Vagina (tissue), 2 donors: ENCODE measurements around the gene S100A3. TPM values are rescaled to one million over a fixed set of nuclear protein-coding genes. Genes with fewer than 3 reads are reported as not detected.
"Not testable (repeated sequence)": the region's sequence is repeated elsewhere in the genome, so short reads cannot be mapped to it uniquely, and the experiment has no call there.

ENCODE experiments used
- DNase-seq, 2 donors: peaks; one replicate each; pipeline ENCODE4 v3.0.0-alpha.2; 2017; ENCODE audit errors: extremely low spot score in 2 of 2
- H3K27ac ChIP-seq: fragments of 200-600 bp; sonication (generic); one replicate; pipeline ENCODE4 v1.5.1; 2019
- H3K27me3 ChIP-seq: fragments of 200-600 bp; sonication (generic); one replicate; pipeline ENCODE4 v1.5.1; 2019
- H3K36me3 ChIP-seq, 2 donors: fragments of 200-600 bp; sonication (generic); one replicate each; pipeline ENCODE4 v1.5.1; 2017 to 2019
- H3K4me1 ChIP-seq: fragments of 200-600 bp; sonication (generic); one replicate; pipeline ENCODE4 v1.5.1; 2019
- H3K4me3 ChIP-seq, 2 donors: fragments of 200-600 bp; sonication (generic); 1 replicate in 1 of 2; 2 replicates in 1 of 2; pipeline ENCODE4 v1.5.1; 2016 to 2019
- H3K9me3 ChIP-seq: fragments of 200-600 bp; sonication (generic); one replicate; pipeline ENCODE4 v1.5.1; 2019
- CTCF ChIP-seq, 3 experiments: fragments of 450-650 bp in 2 of 3; fragments of 200-600 bp in 1 of 3; sonication (generic) in 1 of 3; IDR thresholded peaks; one replicate each; pipeline ENCODE4 v1.5.1; 2017 to 2019; ENCODE audit warnings: antibody characterized with exemption in 3 of 3, mild to moderate bottlenecking in 2 of 3, moderate library complexity in 2 of 3
- POLR2A ChIP-seq, 2 donors: fragments of 450-650 bp; IDR thresholded peaks; one replicate each; pipeline ENCODE4 v1.6.1; 2017; ENCODE audit warnings: antibody characterized with exemption in 2 of 2, mild to moderate bottlenecking in 2 of 2, moderate library complexity in 2 of 2
- POLR2AphosphoS5 ChIP-seq, 2 donors: sonication (generic); formaldehyde crosslinking; IDR thresholded peaks; one replicate each; pipeline ENCODE4 v1.9.0; 2017; ENCODE audit warnings: antibody characterized with exemption in 2 of 2, mild to moderate bottlenecking in 2 of 2, low read depth in 1 of 2; ENCODE audit not compliant: insufficient read depth in 1 of 2
- intact Hi-C: fragments of 100-400 bp; cut with DNase I; formaldehyde crosslinking; loops from one replicate; pipeline ENCODE4 v1.15.1; 2023
- total RNA-seq: library from RNA; depleted of rRNA; stranded (reverse); fragments of >200 nt; gene quantifications from one replicate; pipeline ENCODE4 v1.2.3, GENCODE V29; 2016

Gene S100A3, protein sequence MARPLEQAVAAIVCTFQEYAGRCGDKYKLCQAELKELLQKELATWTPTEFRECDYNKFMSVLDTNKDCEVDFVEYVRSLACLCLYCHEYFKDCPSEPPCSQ
- 9.6 TPM for total RNA-seq

DNA sequence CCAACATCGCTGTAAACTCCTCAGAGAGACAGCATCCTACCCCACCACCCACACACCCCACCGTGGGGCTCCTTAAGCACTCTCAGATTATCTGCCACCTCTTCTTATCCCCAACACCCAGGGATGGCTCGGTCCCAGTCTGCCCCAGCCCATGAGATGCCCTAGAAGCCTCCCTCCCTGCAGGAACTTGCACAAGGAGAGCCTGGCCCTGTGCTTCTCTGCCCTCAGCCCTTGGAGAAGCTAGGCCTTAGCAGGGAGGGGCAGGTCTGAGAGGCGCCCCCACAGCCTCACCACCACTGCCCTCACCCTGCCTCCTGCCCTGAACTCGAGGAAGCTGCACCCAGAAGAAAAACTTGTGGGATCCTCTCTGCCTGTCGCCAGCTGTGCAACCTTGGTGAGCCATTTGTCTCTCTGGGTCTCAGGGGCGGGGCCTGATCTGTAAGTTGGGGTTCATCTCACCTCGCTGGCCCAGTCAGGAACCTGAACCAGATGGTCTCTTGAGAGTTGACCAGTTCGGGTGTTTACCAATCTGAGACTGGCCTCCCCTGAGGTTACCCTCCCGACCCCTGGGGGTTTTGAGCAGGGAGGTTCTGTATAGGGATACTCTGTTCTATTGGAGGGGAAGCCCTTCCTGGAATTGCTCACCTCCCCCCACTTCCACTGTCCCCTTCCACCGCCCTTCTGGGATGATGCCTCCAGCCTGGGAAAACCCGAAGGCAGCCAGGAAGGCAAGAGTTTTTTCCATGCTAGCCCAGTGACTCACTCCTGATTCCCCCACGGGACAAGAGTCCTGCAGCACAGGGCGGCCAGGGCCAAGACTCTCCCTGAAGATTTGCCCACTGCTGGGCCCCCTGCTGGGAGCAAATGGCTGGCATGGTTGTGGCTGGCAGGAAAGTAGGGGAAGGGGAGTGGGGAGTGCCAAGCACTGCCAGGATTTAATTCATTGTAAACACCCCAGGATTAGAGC is at the start of gene S100A3:
S100A3 (minus strand) TSS at position 537 of the 967 bp plus-strand sequence. CDS start 773 bp downstream, outside the sequence.
- Histone ChIP-seq H3K27ac (peak within 1 kb of the TSS; percentile 99), H3K4me1 (peaks cover 86% of the 10 kb centered on the region), H3K27me3 (no peaks in the 10 kb centered on the region), H3K4me3 (peak within 1 kb of the TSS in 1 of 2 donors; percentile 4), H3K36me3 (no peaks in the 10 kb centered on the region), H3K9me3 (no peaks in the 10 kb centered on the region)
- intact Hi-C loops, result loop anchor here (2.0 kb wide), 1 partner anchor 14 kb away; no protein-coding TSS in a partner anchor
- peak; percentile 91 to 96 for DNase-seq
- TF ChIP-seq CTCF (IDR thresholded peaks at IDR 0.05) (peak in 1 of 3 experiments; percentile 12), POLR2AphosphoS5 (IDR thresholded peaks at IDR 0.05; ENCODE audit: insufficient read depth in 1 of 2, low read depth in 1 of 2) (peak; percentile 62 to 82), POLR2A (IDR thresholded peaks at IDR 0.05) (no peak)

GRCh38 chr1:153598309-153599172 is 49.5 kb upstream of the S100A3 start:
- intact Hi-C loops, result no loop called here
- Histone ChIP-seq H3K9me3 (no peaks in the 10 kb centered on the region), H3K27ac (no peak overlapping the region), H3K36me3 (no peaks in the 10 kb centered on the region), H3K4me1 (no peaks in the 10 kb centered on the region), H3K4me3 (no peak overlapping the region), H3K27me3 (no peaks in the 10 kb centered on the region)
- TF ChIP-seq POLR2AphosphoS5 (IDR thresholded peaks at IDR 0.05; ENCODE audit: insufficient read depth in 1 of 2, low read depth in 1 of 2) (no peak), POLR2A (IDR thresholded peaks at IDR 0.05) (no peak)
- no peak for DNase-seq

GRCh38 chr1:153597206-153597605 is 48.1 kb upstream of the S100A3 start:
- H3K4me1 ChIP-seq, result no peaks in the 10 kb centered on the region
- H3K4me3 ChIP-seq, result no peak overlapping the region
- TF ChIP-seq POLR2A (IDR thresholded peaks at IDR 0.05) (no peak), POLR2AphosphoS5 (IDR thresholded peaks at IDR 0.05; ENCODE audit: insufficient read depth in 1 of 2, low read depth in 1 of 2) (peak in 1 of 2 donors; percentile 8)
- H3K27ac ChIP-seq, result no peak overlapping the region
- H3K36me3 ChIP-seq, result no peaks in the 10 kb centered on the region
- no peaks in the 10 kb centered on the region for H3K27me3 ChIP-seq
- no peak for DNase-seq
- no peaks in the 10 kb centered on the region for H3K9me3 ChIP-seq
- intact Hi-C loops, result no loop called here

DNA sequence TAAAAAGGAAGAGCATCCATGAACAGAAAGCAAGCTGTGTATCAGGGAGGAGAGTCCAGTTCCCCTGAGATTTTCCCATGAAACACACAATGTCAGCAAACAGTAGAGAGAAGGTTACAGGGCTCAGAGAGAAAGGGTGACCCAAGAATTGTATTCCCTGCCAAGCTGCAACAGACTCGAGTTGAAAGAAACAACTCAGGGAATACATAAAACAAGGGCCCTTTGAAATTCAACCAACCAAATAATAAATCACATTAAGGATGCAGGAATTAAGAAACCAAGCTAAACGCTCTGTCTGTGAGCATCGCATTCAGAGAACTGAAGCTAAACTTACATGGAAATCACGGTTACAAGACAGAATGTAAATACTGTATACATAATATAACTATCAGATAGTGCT is 43.7 kb upstream of the S100A3 start:
- H3K27me3 ChIP-seq, result no peaks in the 10 kb centered on the region
- TF ChIP-seq POLR2AphosphoS5 (IDR thresholded peaks at IDR 0.05; ENCODE audit: insufficient read depth in 1 of 2, low read depth in 1 of 2) (no peak), POLR2A (IDR thresholded peaks at IDR 0.05) (no peak)
- DNase-seq, result no peak
- H3K27ac ChIP-seq, result no peak overlapping the region
- no peak overlapping the region for H3K4me3 ChIP-seq
- no peaks in the 10 kb centered on the region for H3K36me3 ChIP-seq
- no peaks in the 10 kb centered on the region for H3K4me1 ChIP-seq
- no peaks in the 10 kb centered on the region for H3K9me3 ChIP-seq
- intact Hi-C loops, result no loop called here

GRCh38 chr1:153588482-153588881 is 39.4 kb upstream of the S100A3 start:
- Histone ChIP-seq H3K9me3 (no peaks in the 10 kb centered on the region), H3K36me3 (no peaks in the 10 kb centered on the region), H3K4me3 (no peak overlapping the region), H3K27ac (no peak overlapping the region), H3K27me3 (no peaks in the 10 kb centered on the region), H3K4me1 (no peaks in the 10 kb centered on the region)
- intact Hi-C loops, result no loop called here
- TF ChIP-seq CTCF (IDR thresholded peaks at IDR 0.05) (no peak), POLR2A (IDR thresholded peaks at IDR 0.05) (no peak), POLR2AphosphoS5 (IDR thresholded peaks at IDR 0.05; ENCODE audit: insufficient read depth in 1 of 2, low read depth in 1 of 2) (no peak)
- DNase-seq, result no peak

GRCh38 chr1:153588033-153588432 is 39.0 kb upstream of the S100A3 start:
- H3K4me3 ChIP-seq, H3K36me3 ChIP-seq, H3K27me3 ChIP-seq, H3K4me1 ChIP-seq, H3K9me3 ChIP-seq, DNase-seq, H3K27ac ChIP-seq, intact Hi-C loops: not testable (repeated sequence)
